Body of pancreas (tissue), 4 donors: Measurements from ENCODE around the gene SPATA31C2. TPM values are rescaled to one million over a fixed set of nuclear protein-coding genes. Genes with fewer than 3 reads are reported as not detected.
A peak's percentile ranks its signal among the peaks of the same experiment; 100 is the strongest.
"Not testable (repeated sequence)": the region's sequence is repeated elsewhere in the genome, so short reads cannot be mapped to it uniquely, and the experiment has no call there.

Experiments used
- ATAC-seq: fragments of 150-250 bp; one replicate; pipeline ENCODE4 v1.9.1; 2016
- DNase-seq, 4 donors: peaks; one replicate each; pipeline ENCODE4 v3.0.0-alpha.2; 2019
- H3K27ac ChIP-seq, 4 donors: fragments of 200-600 bp; sonication (generic); 1 replicate in 3 of 4; 2 replicates in 1 of 4; pipeline versions ENCODE4 v1.5.1 to v1.6.1; 2016 to 2019; ENCODE audit warnings: mild to moderate bottlenecking in 1 of 4, mixed read lengths in 1 of 4, moderate library complexity in 1 of 4
- H3K27me3 ChIP-seq, 2 donors: fragments of 200-600 bp; sonication (generic); one replicate each; pipeline ENCODE4 v1.6.0; 2016; ENCODE audit warnings: mild to moderate bottlenecking in 1 of 2
- H3K36me3 ChIP-seq, 2 donors: fragments of 200-600 bp; sonication (generic); replicated peaks in 1 of 2; 2 replicates each; pipeline ENCODE4 v1.5.1; 2016; ENCODE audit warnings: low read depth in 2 of 2; ENCODE audit not compliant: insufficient read depth in 1 of 2
- H3K4me1 ChIP-seq: fragments of 200-600 bp; sonication (generic); one replicate; pipeline ENCODE4 v1.6.0; 2016
- H3K4me3 ChIP-seq, 2 donors: fragments of 200-600 bp; sonication (generic); 1 replicate in 1 of 2; 2 replicates in 1 of 2; pipeline ENCODE4 v1.5.1; 2016 to 2019
- H3K9me3 ChIP-seq, 3 donors: fragments of 200-600 bp; sonication (generic); 1 replicate in 2 of 3; 2 replicates in 1 of 3; pipeline ENCODE4 v1.5.1; 2016
- CTCF ChIP-seq, 7 experiments: fragments of 450-650 bp in 4 of 7; fragments of 200-600 bp in 3 of 7; sonication (generic) in 3 of 7; IDR thresholded peaks; one replicate each; pipeline ENCODE4 v1.5.1; 2016 to 2019; ENCODE audit warnings: antibody characterized with exemption in 7 of 7
- POLR2A ChIP-seq, 3 donors: fragments of 450-650 bp; IDR thresholded peaks; one replicate each; pipeline ENCODE4 v1.6.1; 2016; ENCODE audit warnings: antibody characterized with exemption in 3 of 3, mild to moderate bottlenecking in 2 of 3
- WGBS, 2 donors: methylation state at CpG; one replicate each; pipeline ENCODE4 v1.1.5; 2017; 5-methylcytosine and 5-hydroxymethylcytosine counted together
- intact Hi-C: fragments of 100-400 bp; cut with DNase I; formaldehyde crosslinking; loops from one replicate; pipeline ENCODE4 v1.15.1; 2023
- total RNA-seq, 2 donors: library from RNA; depleted of rRNA; stranded (reverse); fragments of >200 nt; gene quantifications; one replicate each; pipeline ENCODE4 v1.1.0, GENCODE V29; 2016

SPATA31C2 gene
- not detected for total RNA-seq

DNA sequence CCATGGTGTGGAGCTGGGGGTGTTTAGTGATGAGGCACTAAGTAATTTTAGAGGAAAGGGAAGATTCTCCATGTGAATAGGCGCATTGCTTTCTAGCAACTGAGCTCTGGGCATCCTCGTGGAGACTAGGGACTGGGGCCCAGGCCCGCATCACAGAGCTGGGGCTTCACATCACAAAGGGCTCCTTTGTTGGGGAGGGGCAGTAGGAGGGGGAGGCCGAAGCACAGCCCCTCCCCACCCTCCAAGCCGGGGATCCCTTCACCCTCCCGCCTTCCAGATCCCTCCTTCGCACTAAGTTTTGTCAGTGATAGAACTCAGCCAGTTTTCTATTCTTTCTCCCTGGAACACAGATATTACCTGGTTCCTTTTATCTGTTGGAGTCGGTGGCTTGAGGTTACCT, at the start of gene SPATA31C2:
Gene SPATA31C2, minus strand, starts transcription at position 101 of the 400 bp plus-strand sequence. Its CDS starts 29 bp downstream, at position 72.
- H3K4me3 ChIP-seq, H3K36me3 ChIP-seq, H3K4me1 ChIP-seq, ATAC-seq, intact Hi-C loops, DNase-seq, H3K27me3 ChIP-seq, H3K9me3 ChIP-seq, H3K27ac ChIP-seq: not testable (repeated sequence)
- no CpG with 5 or more reads among the region's 8 CpGs for WGBS, 2 donors

DNA sequence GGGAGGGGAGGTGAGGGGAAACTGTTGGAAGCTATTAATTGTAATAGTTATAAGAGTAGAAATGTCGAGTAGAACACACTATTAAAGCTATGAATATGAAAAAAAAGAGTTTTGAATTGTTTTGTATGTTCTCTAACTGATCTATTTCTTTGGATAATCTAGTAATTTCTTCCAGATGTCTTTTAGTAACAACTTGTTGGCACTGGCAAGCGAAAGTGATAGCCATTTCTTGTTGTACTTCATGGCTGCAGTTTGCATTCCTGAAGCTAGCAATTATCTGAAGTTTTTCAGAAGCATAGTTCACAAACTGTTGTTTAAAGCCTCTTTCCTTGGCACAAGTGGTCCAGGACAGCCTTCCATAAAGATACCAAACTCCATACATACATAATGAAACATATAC, 49.4 kb upstream of the SPATA31C2 start:
- ATAC-seq (no peak), DNase-seq (no peak)
- Histone ChIP-seq H3K4me3 (no peak overlapping the region), H3K9me3 (no peaks in the 10 kb centered on the region), H3K27me3 (no peaks in the 10 kb centered on the region), H3K4me1 (peaks cover 7% of the 10 kb centered on the region), H3K36me3 (no peaks in the 10 kb centered on the region), H3K27ac (no peak overlapping the region)
- intact Hi-C loops, result no loop called here
- WGBS, 2 donors, result 58 to 64% methylated on average over 2 of the region's 2 CpGs
- TF ChIP-seq CTCF (IDR thresholded peaks at IDR 0.05) (no peak), POLR2A (IDR thresholded peaks at IDR 0.05) (no peak)

- 89 to 92% methylated on average over 3 of the region's 3 CpGs for WGBS, 2 donors
- Histone ChIP-seq H3K27me3 (no peaks in the 10 kb centered on the region), H3K27ac (no peak overlapping the region), H3K9me3 (no peaks in the 10 kb centered on the region), H3K36me3 (no peaks in the 10 kb centered on the region), H3K4me1 (peaks cover 7% of the 10 kb centered on the region), H3K4me3 (no peak overlapping the region)
- intact Hi-C loops, result no loop called here
- DNase-seq, result no peak
- no peak for ATAC-seq
- no peak for TF ChIP-seq POLR2A (IDR thresholded peaks at IDR 0.05)
- no peak for TF ChIP-seq CTCF (IDR thresholded peaks at IDR 0.05)
Measured at GRCh38 chr9:88186495-88187110, 48.3 kb upstream of the SPATA31C2 start.

DNA sequence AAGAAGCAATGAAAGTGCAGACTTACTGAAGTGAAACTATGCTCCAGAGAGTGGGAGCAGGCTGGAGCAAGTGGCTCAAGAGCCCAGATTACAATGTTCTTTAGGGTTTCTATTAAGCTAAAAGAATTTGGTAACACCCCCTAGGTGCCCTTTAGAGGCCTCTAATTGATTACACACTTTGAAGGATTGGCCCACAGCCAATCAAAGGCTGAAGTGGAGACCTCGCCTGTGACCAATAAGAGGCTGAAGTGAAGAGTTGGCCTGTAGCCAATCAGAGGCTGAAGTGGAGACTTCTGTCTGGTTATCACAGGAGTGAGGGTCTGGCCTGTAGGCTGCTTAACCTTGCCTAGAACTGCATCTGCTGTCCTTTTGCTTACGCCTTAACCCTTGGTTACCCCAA, 46.7 kb upstream of the SPATA31C2 start:
- Histone ChIP-seq H3K4me3 (no peak overlapping the region), H3K27me3 (no peaks in the 10 kb centered on the region), H3K27ac (no peak overlapping the region), H3K9me3 (no peaks in the 10 kb centered on the region), H3K4me1 (peaks cover 7% of the 10 kb centered on the region), H3K36me3 (no peaks in the 10 kb centered on the region)
- intact Hi-C loops, result no loop called here
- ATAC-seq, result no peak
- peak in 1 of 4 donors; percentile 31 for DNase-seq
- WGBS, 2 donors, result 53 to 60% methylated on average over 2 of the region's 2 CpGs
- TF ChIP-seq CTCF (IDR thresholded peaks at IDR 0.05) (no peak), POLR2A (IDR thresholded peaks at IDR 0.05) (no peak)

GRCh38 chr9:88183798-88184495, 45.7 kb upstream of the SPATA31C2 start:
- DNase-seq (peak in 1 of 4 donors; percentile 17), ATAC-seq (no peak)
- no peak for TF ChIP-seq CTCF (IDR thresholded peaks at IDR 0.05)
- TF ChIP-seq POLR2A (IDR thresholded peaks at IDR 0.05), result no peak

More at GRCh38 chr9:88183798-88184495, 45.7 kb upstream of the SPATA31C2 start:
- Histone ChIP-seq H3K36me3 (no peaks in the 10 kb centered on the region), H3K4me1 (peaks cover 7% of the 10 kb centered on the region), H3K9me3 (no peaks in the 10 kb centered on the region), H3K27me3 (no peaks in the 10 kb centered on the region), H3K4me3 (no peak overlapping the region), H3K27ac (no peak overlapping the region)
- WGBS, 2 donors, result 51 to 57% methylated on average over 5 of the region's 5 CpGs
- intact Hi-C loops, result no loop called here
